NB4 (cell line): ENCODE results near the gene CRISPLD2.

Experiments used
- POLR2A ChIP-seq: IDR thresholded peaks from 2 replicates; pipeline ENCODE4 v1.6.1; 2011; ENCODE audit warnings: mild to moderate bottlenecking; ENCODE audit not compliant: insufficient read length; ENCODE audit errors: extremely low read depth
- TF ChIP-seq, protein P1 (sequence below): IDR thresholded peaks from one replicate; pipeline ENCODE4 v1.5.1; 2012; ENCODE audit warnings: low read depth, low read length

DNA sequence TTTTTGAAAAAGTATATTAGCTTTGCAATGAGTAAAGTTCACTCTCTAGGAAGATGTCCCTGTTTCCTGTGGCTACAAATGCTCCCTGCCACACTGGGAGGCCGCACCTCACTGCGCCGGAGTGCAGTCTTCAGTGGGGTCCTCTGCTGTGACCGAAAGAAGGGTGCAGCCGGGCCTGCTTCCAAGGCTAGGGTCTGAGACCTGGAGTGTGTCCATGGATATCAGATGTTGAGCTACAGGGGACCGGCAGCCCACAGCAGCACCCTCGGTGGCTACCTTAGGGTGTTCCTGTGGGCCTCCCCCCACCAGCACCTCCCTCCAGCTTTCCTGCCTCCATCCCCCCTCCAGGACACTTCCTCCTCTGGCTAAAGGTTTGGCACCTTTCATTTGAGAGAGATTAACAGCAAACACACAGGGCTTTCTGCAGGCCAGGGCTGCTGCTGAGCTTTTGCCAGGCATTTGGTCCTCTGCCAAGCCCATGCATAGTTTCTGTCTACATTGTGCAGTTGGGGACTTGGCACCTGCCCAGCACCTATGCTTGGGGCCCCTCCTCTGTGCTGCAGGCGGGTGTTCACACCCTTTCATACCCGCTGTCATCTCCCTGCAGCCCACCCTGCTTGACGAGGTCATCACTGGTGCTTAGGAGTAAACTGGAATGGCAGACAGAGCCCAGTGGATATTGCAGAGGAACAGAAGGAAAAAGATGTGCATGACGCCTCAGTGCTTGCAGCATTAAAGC, 33.8 kb upstream of the CRISPLD2 start:
- TF ChIP-seq, protein P1, sequence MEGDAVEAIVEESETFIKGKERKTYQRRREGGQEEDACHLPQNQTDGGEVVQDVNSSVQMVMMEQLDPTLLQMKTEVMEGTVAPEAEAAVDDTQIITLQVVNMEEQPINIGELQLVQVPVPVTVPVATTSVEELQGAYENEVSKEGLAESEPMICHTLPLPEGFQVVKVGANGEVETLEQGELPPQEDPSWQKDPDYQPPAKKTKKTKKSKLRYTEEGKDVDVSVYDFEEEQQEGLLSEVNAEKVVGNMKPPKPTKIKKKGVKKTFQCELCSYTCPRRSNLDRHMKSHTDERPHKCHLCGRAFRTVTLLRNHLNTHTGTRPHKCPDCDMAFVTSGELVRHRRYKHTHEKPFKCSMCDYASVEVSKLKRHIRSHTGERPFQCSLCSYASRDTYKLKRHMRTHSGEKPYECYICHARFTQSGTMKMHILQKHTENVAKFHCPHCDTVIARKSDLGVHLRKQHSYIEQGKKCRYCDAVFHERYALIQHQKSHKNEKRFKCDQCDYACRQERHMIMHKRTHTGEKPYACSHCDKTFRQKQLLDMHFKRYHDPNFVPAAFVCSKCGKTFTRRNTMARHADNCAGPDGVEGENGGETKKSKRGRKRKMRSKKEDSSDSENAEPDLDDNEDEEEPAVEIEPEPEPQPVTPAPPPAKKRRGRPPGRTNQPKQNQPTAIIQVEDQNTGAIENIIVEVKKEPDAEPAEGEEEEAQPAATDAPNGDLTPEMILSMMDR, result no peak
- no peak for TF ChIP-seq POLR2A
